Stimulated activated CD4-positive, alpha-beta T cell treated with anti-CD3 and anti-CD28 coated beads, Interleukin-4, amount 100 ng/mL, for 1 hour (primary cell): ENCODE results near the gene TECPR2.
A peak's percentile ranks its signal among the peaks of the same experiment; 100 is the strongest.

ENCODE experiments used
- DNase-seq: peaks from one replicate; pipeline ENCODE4 v3.0.0-alpha.2; 2020

Gene TECPR2

DNA sequence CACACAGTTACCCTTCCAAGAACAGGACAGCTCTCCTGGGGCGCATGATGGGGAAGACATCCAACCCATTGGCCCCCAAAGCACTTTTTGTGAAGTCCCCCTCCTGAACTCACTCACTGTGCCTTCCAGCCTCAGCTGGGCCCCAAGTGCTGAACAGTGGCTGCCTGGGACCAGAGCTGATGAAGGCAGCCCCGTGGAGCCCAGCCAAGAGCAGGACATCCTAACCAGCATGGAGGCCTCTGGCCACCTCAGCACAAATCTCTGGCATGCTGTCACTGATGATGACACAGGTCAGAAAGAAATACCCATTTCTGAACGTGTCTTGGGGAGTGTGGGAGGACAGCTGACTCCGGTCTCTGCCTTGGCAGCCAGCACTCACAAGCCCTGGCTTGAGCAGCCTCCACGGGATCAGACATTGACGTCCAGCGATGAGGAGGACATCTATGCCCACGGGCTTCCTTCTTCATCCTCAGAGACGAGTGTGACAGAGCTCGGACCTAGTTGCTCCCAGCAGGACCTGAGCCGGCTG lies 72.0 kb downstream of the TECPR2 start:
- no peak for DNase-seq

DNA sequence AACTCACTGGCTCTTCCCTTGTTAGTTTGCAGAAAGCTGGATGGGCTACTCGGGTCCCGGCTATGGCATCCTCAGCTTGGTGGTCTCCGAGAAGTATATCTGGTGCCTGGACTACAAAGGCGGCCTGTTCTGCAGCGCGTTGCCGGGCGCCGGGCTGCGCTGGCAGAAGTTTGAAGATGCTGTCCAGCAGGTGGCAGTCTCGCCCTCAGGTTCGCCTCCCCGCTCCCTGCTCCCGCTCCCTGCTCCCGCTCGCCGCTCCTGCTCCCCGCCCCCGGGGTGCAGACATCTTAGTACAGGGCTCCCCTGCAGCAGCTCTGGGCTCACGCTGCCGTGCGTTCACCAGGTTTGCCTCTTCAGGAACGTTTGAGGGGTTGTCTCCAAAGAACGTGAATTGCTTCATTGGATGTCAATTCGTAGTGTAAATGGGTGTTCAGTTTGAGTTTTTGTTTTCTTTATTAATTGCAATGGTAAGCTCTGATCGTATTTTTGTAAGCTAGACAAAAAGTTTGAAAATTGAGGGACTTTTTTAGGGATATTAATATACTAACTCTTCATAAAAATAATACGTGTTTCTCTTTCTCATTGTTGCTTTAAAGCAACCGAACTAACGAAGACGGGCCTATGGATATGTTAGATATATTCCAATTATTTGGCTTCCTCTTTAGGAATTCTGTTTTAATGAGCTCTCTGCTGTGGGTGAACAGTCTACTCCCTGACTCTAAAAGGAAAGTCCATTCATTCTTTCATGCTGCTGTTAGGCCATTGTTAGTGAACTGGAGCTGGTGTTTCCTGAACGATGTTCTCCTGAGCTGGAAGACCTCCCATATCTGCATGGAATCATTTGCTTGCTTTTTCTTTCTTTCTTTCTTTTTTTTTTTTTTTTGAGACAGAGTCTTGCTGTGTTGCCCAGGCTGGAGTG lies 75.5 kb downstream of the TECPR2 start:
- peak; percentile 68 for DNase-seq

DNA sequence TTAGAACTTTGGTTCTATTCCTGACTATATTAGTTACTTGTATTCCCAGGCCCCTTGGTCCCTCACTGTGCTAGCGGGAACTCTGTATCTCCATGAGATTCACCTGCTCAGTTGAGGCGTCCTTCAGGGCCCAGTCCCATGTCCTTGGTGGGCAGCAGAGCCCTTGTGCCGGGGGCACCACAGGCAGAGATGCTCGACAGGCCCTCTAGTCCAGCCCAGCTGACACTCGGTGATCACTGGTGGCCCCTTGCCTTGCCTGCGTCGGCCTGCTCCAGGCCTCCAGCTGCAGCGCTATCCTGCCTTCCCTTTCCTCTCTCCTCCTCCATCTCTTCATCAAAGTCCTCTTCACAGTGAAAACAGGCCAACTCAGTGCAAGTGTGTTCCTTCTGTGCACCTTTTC lies 76.8 kb downstream of the TECPR2 start:
- no peak for DNase-seq

DNA sequence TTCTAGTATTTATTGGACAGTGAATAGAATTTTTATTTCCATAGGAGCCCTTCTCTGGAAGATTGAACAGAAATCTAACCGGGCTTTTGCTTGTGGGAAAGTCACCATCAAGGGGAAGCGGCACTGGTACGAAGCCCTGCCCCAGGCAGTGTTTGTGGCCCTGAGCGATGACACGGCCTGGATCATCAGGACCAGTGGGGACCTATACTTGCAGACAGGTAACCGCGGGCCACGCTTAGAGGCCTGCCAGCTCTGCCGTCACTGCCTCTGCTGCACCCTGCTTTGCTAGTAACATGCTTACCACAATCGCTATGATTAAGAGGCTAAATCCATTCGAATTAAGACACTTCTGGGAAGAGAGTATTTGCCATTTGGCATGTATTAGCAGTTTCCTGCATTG lies 77.7 kb downstream of the TECPR2 start:
- DNase-seq: no peak

DNA sequence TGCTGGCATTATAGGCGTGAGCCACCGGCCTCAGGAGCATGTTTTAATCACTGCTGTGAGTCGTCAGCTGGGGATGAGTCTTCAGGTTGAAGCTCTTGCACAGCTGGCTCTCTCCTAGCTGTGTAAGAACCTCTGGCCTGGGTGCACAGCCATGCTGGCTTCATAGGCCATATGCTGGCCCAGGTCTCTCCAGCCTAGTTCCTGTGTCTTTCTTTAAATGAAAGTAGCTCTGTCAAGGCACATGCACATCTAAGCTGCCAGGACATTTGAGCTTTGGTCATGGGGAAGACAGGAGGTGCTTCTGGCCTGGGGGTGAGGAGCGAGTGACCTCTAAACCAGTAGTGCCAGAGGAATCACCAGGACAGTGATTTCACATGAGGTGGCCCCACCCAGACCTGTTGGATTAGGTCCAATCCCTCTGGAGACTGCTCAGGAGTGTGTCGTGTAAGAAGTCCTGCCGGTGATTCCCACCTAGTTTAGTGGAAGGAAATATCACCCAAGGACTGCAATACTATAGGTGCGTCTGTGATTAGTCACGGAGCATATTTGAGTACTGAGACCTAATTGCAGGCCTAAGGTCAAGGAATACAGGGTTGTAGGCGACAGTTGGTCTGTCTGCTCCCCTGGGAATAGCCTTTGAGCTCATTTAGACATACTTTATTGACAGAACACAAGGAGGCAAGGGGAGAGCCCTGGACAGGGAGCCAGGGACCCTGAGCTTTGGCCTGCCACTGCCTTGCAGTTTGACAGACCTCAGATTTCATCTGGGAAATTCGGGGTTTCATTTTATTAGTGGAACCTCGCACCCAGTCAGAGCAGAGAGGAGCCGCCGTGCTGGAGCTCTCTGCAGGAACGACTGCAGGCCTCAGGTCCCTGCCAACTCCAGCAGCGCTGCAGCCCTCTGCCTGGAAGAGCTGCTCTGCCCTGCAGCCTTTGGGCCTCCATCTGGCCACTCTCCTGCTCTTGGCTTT lies 79.8 kb downstream of the TECPR2 start:
- DNase-seq: no peak

DNA sequence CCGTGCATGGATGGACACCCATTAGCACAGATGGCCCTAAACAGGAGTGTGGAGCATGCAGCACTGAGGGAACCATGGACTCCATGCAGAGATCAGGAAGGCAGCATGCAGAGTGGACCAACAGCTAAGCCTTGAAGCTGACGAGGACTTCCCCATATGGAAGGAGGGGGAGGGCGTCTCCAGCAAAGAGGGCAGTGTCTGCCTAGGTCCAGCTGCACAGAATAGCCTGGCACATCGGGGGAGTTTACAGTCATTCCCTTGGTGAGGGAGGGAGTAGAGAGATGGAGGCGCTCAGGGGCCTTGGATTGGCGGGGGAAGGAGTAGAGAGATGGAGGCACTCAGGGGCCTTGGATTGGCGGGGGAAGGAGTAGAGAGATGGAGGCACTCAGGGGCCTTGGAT lies 82.3 kb downstream of the TECPR2 start:
- no peak for DNase-seq

DNA sequence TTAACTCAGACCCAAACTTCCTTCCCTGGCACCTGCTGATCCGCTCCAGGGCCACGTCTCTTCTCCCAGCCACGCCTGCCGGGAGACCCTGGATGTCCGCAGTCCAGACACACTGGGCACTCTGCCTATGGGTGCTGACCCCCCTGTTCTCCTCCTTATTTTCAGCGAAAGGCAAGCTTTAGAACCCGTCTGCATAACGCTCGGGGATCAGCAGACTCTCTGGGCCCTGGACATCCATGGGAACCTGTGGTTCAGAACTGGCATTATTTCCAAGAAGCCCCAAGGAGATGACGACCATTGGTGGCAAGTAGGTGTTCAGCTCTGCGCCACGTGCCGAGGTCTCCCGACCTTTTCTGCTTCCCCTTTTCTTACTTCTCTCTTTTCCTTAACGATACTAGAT lies 82.9 kb downstream of the TECPR2 start:
- DNase-seq: no peak

DNA sequence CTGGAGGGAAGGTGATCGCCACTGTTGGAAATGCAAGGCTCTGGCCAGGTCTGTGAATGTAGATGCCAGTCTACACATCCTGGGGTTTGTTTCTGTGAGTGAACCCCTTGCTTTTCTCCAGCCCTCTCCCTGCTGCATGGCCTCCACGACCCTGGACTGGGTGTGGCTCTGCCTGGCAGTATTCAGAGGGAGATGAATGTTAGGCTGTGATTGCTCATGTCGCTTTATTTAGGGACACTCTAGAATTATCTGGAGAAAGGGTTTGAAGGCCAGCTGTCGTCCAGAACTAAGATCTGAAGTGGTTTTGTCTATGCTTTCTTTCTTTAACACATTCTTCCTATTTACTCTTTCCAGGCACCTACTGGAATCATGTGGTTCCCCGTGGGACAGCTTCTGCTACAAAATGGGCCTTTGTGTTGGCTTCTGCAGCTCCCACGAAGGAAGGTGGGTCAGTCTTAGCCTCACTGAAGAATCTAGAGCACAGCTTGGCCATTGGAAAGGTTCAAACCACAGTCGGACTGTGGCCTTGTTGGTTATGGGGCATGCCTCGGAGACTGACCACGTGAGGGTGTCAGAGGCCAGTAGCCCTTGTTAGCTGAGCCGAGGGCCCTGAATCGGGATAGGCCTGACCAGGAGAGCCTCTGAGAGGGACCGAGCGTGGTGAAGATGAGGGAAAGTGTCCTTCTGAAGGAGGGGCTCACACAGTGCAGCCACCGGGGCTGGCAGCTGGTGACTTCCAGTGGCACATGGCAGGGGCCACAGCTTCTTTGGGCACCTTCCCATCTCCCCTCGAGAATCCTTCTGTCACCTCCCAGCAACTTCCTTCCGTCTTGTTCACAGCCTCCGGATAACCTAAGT lies 87.7 kb downstream of the TECPR2 start:
- DNase-seq: no peak

DNA sequence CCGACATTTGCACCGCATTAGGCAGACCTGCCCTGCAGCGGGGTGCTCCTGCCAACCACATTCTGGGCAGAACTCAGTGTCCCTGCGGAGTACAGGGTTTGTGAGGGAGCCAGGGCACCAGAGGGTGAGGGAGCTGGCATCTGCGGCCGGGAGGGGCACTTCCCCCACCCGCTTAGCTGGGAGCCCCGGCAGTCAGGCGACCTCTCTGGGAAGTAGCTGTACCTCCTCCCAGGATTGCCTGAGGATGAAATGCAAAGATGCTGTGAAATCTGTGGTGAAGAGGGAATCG lies 88.3 kb downstream of the TECPR2 start:
- no peak for DNase-seq

DNA sequence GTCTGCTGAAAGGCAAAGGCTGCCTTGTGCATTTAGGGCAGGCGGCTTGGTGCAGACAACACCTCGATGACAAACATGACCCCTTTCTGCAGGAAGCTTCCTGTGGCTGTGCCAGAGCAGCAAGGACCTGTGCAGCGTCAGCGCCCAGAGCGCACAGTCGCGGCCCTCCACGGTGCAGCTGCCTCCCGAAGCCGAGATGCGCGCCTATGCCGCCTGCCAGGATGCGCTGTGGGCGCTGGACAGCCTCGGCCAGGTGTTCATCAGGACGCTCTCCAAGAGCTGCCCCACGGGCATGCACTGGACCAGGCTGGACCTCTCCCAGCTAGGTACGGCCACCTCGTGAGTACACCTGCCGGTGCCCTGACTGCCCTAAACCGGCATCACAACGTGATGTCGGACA lies 89.6 kb downstream of the TECPR2 start:
- no peak for DNase-seq

DNA sequence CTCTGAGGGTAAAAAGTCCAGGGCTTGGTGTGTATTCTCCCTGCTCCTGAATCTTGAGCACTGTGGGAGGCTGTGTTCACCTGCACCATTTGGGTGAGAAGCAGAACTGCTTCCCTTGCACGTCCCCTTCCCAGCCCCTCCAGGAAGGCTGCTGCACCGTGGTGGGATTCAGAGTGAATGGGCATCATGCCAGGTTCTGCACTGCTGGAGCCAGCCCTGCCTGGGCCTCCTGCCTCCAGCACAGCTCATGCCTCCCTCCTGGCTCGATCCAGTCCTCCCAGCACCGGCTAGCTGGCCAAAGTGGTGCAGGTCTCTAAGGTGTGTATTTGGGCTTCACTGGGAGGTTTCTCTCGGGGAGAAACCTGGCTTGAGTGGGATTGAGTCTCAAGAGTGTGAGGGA lies 92.0 kb downstream of the TECPR2 start:
- DNase-seq: no peak

DNA sequence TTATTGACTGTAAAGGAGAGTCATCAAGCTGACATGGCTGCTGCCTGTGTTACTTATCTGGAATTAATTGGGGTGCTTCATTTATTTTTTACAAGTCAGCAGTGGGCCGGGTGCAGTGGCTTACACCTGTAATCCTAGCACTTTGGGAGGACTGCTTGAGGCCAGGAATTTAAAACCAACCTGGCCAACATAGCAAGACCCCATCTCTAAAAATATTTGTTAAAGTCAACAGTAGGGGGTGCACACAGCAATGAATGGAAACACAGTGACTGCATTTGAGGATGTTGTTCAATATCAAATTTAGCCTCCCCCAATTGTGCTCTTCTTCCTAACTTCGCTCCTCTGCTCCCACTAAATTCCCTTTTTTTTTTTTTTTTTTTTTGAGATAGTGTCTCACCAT lies 94.8 kb downstream of the TECPR2 start:
- DNase-seq: no peak

DNA sequence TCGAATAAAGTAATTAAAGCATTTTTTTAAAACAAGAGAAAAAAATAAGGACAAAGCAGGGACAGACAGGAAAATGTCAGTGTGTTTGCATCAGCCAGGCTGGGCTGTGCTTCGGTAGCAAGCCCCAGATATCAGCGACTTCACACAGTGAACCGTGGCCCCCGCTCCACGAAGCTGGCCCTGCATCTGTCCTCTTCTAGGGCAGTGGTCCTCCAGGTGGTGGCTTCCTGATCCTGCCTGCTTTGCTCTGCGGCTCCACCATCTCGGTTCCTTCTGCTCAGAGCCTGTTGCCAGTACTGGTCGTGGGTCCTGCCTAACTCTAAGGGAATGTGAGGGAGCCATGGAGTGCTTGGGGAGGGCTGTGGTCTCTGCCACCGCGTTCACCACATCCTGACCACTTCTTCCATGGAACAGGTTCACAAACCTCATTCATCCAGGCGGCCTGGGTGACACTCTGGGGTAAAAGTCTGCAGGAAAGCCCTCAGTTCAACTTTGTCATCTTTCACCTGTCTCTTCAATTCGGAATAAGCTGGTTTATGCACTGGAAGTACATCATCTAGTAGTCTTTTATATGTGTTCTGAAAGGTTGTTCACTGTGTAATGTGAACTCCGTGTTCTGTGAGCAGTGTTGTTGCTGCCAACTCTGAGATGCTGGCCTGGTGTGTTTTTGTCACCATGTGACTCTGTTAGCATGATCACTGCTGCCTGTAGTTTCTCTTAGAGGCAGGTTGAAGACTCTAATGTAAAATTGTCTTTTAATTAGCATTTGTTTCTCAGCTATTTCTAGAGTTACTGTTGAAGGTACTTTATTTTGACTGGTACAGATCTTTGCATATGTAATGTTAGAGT lies 99.0 kb downstream of the TECPR2 start:
- DNase-seq: no peak

DNA sequence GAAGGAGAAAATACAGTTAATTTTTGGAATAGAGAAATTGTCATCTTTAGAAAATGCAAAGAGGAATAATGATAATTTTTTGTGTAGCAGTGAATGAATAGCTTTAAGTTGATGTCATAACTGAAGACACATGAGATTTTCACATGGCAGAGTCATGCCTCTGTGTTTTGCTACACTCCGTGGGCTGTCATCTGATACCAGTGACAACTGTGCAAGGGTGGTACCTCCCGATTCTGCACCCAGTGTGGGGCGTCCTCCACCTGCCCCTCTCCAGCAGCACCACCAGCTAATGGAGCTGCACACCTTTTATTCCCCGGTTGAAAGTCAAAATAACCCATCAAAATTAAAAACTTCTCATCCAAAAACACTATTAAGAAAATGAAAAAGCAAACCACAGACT lies 99.7 kb downstream of the TECPR2 start:
- no peak for DNase-seq

DNA sequence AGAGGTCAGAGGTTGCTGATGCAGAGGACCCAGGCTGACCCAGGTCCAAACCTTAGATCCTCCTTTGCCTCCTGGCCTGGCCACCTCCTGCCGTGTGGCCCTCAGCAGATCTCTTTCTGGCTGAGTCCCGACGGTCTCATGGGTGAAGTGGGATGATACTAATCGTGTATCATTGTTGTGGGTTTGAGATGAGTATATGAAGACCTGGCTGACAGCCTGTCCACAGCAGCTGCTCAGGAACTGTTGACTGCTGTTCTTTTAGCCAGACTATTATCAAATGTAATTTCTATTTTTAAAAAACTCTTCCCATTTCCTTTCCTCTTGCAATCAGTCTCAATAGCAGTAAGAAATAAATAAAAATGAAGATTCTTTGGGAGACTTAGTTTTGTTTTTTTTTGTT lies 101.3 kb downstream of the TECPR2 start:
- no peak for DNase-seq

DNA sequence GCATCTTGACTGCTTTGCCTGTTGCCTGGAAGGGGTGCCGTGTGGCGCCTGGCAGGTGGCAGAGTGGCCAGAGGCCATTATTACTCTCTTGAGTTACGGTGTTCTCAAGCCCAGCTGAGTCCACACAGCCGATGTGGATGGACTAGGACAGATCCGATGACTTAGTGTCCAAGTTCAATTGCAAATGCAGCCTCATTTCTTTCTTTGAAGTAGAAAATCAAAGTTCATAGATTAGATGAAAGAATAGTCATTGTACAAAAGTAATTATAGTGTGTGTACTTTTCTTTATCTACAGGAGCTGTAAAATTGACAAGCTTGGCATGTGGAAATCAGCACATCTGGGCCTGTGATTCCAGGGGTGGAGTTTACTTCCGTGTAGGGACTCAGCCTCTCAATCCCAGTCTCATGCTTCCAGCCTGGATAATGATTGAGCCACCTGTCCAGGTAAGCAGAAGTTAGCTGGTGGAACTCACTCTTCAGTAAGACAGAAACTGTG lies 102.2 kb downstream of the TECPR2 start:
- DNase-seq: no peak

DNA sequence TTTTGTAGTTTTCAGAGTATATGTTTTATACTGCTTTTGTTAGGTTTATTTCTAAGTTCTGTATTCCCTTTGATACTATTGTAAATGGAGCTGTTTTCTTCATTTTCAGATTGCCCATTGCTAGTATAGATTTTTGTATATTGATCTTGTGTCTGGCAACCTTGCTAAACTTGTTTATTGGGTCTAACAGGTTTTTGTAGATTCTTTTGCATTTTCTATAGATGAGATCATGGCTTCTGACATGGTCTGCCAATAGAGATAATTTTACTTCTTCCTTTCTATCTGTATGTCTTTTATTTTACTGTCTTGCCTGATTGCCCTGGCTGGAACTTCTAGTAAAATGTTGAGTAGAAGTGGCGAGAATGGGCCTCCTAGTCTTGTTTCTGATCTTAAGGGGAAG lies 106.5 kb downstream of the TECPR2 start:
- no peak for DNase-seq

DNA sequence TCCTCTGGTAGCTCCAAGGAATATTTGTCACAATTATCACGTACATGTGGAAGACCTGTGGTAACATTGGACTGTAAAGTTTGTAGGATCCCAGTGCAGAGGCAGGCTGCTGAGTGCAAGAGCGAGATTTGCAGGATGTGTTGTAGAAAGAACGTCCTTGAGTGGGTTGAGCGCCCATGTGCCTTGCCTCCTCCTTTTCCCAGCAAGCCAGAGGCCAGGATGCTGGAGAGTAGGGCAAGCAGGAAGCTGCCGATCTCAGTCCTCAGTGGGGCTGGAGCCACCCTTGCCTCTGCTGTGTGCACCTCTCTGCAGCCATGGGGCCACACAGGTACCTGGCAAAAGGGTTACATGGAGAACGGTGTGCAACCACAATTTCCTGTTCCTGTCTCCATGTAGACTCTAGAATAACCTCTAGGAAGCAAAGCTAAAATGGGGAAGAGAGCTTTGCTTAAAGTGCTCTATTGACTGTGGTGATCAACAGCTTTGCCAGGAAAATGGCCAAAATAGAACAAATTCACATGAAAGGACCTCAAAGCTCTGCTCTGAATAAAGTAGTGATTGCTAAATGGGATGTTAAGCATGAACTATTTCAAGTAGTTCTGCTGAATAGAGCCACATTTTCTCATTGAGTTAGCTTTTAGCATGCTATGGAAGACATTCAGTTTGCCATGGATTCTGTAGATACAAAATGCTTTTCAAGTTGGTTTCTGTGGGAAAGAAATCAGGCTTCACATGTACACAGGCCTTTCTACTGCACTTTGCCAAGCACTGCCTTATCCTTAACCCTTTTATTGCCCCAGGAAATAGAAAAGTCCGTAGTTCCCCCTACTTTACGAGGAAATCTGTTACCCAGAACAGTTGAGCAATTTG lies 109.4 kb downstream of the TECPR2 start:
- no peak for DNase-seq

DNA sequence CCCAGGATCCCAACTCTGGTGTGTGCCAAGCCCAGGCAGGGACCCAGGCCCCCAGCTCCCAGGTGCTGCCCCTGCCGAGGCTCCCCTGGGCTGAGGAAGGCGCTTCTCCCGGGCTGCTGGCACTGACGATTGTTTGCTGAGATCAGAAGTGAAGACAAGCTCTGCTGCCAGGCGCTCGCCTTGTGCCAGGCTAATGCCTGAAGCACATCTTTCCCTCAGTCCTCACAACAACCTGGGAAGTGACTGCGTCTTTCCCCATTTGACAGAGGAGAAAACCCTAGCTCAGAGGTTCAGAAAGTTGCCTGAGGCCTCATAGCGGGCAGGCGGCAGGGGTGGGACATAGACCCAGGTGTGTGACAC lies 110.0 kb downstream of the TECPR2 start:
- DNase-seq: no peak

DNA sequence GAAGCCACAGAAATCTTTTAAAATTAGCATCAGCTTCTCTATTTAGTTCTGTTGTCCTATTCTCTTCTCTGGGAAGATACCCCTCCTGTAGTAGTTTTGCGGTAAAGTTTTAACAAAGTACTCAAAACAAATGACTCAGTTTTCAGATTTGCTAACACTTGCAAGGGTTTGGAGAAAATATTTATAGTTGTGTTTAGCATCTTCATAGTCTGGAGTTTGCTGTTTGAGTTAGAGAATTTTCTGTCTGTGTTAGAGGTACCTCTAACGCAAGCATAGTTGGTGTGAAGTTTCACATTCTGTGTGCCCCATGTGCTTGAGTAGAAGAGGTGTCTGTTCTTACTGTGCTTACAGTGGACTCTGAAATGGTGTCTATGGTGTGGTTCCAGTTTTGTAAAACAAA lies 110.8 kb downstream of the TECPR2 start:
- DNase-seq: no peak

DNA sequence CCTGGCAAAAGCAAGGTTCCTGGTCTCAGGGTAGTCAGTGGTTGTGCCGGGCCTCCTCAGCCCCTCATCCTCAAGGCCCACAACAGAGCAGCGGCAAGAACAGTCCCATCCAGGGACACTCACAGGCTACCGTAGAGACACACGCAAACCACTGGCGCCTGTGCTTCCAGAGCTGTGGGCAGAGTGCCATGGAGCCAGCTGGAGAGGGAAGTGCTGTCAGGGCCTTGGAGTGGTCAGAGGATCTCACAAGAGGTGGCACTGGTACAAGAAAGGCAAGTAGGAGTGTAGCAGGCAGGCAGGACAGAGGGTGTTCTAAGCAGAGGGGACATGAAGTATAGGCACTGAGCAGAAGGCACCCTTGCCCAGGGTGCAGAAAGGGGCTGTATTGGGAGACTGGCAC lies 112.2 kb downstream of the TECPR2 start:
- no peak for DNase-seq
